Esophagus muscularis mucosa (tissue), 4 donors: ENCODE results near the gene AUTS2. TPM values are rescaled to one million over a fixed set of nuclear protein-coding genes. Genes with fewer than 3 reads are reported as not detected.

Source experiments
- DNase-seq: peaks from one replicate; pipeline ENCODE4 v3.0.0-alpha.2; 2017; ENCODE audit errors: extremely low spot score
- H3K27ac ChIP-seq, 4 donors: fragments of 200-600 bp; sonication (generic); replicated peaks in 1 of 4; 1 replicate in 3 of 4; 2 replicates in 1 of 4; pipeline ENCODE4 v1.5.1; 2016 to 2019; ENCODE audit warnings: mild to moderate bottlenecking in 1 of 4
- H3K27me3 ChIP-seq, 4 donors: fragments of 200-600 bp; sonication (generic); one replicate each; pipeline versions ENCODE4 v1.5.1 to v1.6.0; 2016 to 2019
- H3K36me3 ChIP-seq, 4 donors: fragments of 200-600 bp; sonication (generic); one replicate each; pipeline ENCODE4 v1.5.1; 2016 to 2019
- H3K4me1 ChIP-seq, 4 donors: fragments of 200-600 bp; sonication (generic); one replicate each; pipeline ENCODE4 v1.5.1; 2016 to 2019
- H3K4me3 ChIP-seq, 4 donors: fragments of 200-600 bp; sonication (generic); 1 replicate in 2 of 4; 2 replicates in 2 of 4; pipeline ENCODE4 v1.5.1; 2016 to 2019; ENCODE audit warnings: mild to moderate bottlenecking in 4 of 4, moderate library complexity in 1 of 4
- H3K9me3 ChIP-seq, 4 donors: fragments of 200-600 bp; sonication (generic); 1 replicate in 3 of 4; 2 replicates in 1 of 4; pipeline ENCODE4 v1.5.1; 2016 to 2019
- CTCF ChIP-seq, 3 experiments: fragments of 200-600 bp in 2 of 3; fragments of 450-650 bp in 1 of 3; sonication (generic) in 2 of 3; IDR thresholded peaks; one replicate each; pipeline ENCODE4 v1.5.1; 2017 to 2019; ENCODE audit warnings: antibody characterized with exemption in 3 of 3, mild to moderate bottlenecking in 2 of 3, moderate library complexity in 1 of 3
- EP300 ChIP-seq: sonication (generic); formaldehyde crosslinking; IDR thresholded peaks from one replicate; pipeline ENCODE4 v1.6.1; 2017; ENCODE audit warnings: antibody characterized with exemption
- POLR2A ChIP-seq: fragments of 450-650 bp; IDR thresholded peaks from one replicate; pipeline ENCODE4 v1.6.1; 2017; ENCODE audit warnings: antibody characterized with exemption, moderate library complexity, mild to moderate bottlenecking, low read depth
- POLR2AphosphoS5 ChIP-seq, 2 donors: sonication (generic); formaldehyde crosslinking; IDR thresholded peaks; one replicate each; pipeline ENCODE4 v1.6.1; 2017; ENCODE audit warnings: antibody characterized with exemption in 2 of 2
- WGBS: methylation state at CpG from one replicate; pipeline ENCODE4 v1.1.5; 2018; 5-methylcytosine and 5-hydroxymethylcytosine counted together
- intact Hi-C: fragments of 100-400 bp; cut with DNase I; formaldehyde crosslinking; loops from one replicate; pipeline ENCODE4 v1.15.1; 2023
- total RNA-seq, 4 donors: library from RNA; depleted of rRNA; stranded (reverse); fragments of >200 nt; gene quantifications; one replicate each; pipeline versions ENCODE4 v1.1.0 to v1.2.1, GENCODE V29; 2016

AUTS2 gene
- total RNA-seq, 4 donors from 2014 or later: 18.5 to 44.9 (median 34.2) TPM

GRCh38 chr7:70033226-70033625, 435.0 kb downstream of the AUTS2 start:
- H3K27ac ChIP-seq: no peak overlapping the region

DNA sequence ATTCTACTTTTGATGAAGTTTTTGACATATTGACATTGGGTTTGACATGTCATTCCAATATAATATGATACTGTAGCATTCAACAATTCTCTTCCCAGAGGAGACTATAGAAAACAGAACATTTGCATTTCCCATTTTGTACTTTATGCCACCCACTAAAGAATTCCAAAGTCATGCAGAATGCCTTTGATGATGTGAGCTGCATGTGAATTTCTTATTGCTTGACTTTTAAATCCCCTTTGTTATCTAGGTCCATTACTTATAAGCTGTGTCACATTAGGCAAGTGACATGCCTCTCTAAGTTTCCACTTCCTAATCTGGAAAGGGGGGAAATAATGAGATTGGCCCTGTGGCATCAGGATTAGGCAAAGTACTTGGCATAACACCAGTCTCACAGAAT, 436.7 kb downstream of the AUTS2 start:
- H3K4me3 ChIP-seq: no peak overlapping the region
- intact Hi-C loops: no loop called here
- no peaks in the 10 kb centered on the region for H3K9me3 ChIP-seq
- H3K36me3 ChIP-seq: no peaks in the 10 kb centered on the region
- H3K27me3 ChIP-seq: no peaks in the 10 kb centered on the region
- H3K27ac ChIP-seq: no peak overlapping the region
- TF ChIP-seq POLR2AphosphoS5 (IDR thresholded peaks at IDR 0.05): no peak
- TF ChIP-seq POLR2A: no peak
- no peak for TF ChIP-seq EP300
- no peak for TF ChIP-seq CTCF (IDR thresholded peaks at IDR 0.05)
- peaks cover 4 to 25% (median 20%) of the 10 kb centered on the region in 4 donors for H3K4me1 ChIP-seq
- no peak for DNase-seq

More at GRCh38 chr7:70033226-70033625, 435.0 kb downstream of the AUTS2 start:
- Histone ChIP-seq H3K36me3 (no peaks in the 10 kb centered on the region), H3K4me1 (peaks cover 4 to 34% (median 21%) of the 10 kb centered on the region in 4 donors), H3K27me3 (no peaks in the 10 kb centered on the region), H3K4me3 (no peak overlapping the region), H3K9me3 (no peaks in the 10 kb centered on the region)
- intact Hi-C loops: no loop called here
- no peak for TF ChIP-seq CTCF (IDR thresholded peaks at IDR 0.05)
- no peak for TF ChIP-seq POLR2AphosphoS5 (IDR thresholded peaks at IDR 0.05)
- no peak for TF ChIP-seq EP300
- TF ChIP-seq POLR2A: no peak
- DNase-seq: no peak

DNA sequence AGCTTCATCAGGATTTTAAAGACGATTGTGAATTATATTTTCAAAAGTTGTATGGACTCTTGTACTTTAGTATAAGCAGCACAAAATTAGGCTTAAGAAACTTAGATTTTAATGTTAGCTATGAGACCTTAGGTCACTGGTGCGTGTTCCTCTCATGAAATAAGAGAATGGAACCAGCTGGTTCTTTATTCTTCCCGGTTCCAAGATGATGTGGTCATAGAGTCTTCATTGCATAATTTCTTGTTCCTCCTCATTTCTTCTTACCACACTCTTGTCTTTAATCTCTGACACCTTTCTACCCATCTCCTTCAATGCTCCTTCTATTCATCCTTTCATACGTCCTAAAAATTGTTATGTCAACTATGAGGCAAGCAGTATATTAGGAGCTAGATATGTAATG, 437.2 kb downstream of the AUTS2 start:
- Histone ChIP-seq H3K4me3 (no peak overlapping the region), H3K36me3 (no peaks in the 10 kb centered on the region), H3K4me1 (peaks cover 4 to 27% (median 20%) of the 10 kb centered on the region in 4 donors), H3K9me3 (no peaks in the 10 kb centered on the region), H3K27ac (no peak overlapping the region), H3K27me3 (no peaks in the 10 kb centered on the region)
- intact Hi-C loops: no loop called here
- TF ChIP-seq POLR2A (no peak), POLR2AphosphoS5 (IDR thresholded peaks at IDR 0.05) (no peak), EP300 (no peak), CTCF (IDR thresholded peaks at IDR 0.05) (no peak)
- no peak for DNase-seq
- WGBS: 64% methylated on average over 4 of the region's 4 CpGs

DNA sequence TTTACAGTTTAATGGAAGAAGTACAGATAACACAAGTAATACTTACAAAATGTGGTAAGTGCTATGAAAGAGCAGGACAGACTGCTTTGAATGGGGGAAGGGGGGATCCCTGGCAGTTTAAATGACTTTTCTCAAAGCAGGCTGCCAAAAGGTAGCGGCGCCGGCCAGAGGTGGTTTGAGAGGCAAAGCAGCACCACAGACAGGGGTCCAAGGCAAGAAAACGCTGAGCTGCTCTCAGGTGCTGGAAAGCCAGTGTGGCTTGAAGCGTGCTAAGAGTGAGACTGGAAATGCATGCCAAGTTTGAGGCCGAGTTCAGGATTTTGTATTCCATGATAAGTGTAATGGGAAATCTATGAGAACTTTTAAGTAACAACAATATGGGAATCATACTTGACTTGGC, 437.7 kb downstream of the AUTS2 start:
- intact Hi-C loops: no loop called here
- DNase-seq: no peak
- no peak overlapping the region for H3K4me3 ChIP-seq
- TF ChIP-seq CTCF (IDR thresholded peaks at IDR 0.05): no peak
- no peak for TF ChIP-seq POLR2A
- TF ChIP-seq EP300: no peak
- no peak for TF ChIP-seq POLR2AphosphoS5 (IDR thresholded peaks at IDR 0.05)
- 91% methylated on average over 6 of the region's 6 CpGs for WGBS
- no peaks in the 10 kb centered on the region for H3K36me3 ChIP-seq
- no peaks in the 10 kb centered on the region for H3K9me3 ChIP-seq
- H3K4me1 ChIP-seq: peaks cover 4 to 30% (median 20%) of the 10 kb centered on the region in 4 donors
- H3K27me3 ChIP-seq: no peaks in the 10 kb centered on the region
- no peak overlapping the region for H3K27ac ChIP-seq

- H3K9me3 ChIP-seq: no peaks in the 10 kb centered on the region
- no peak overlapping the region for H3K4me3 ChIP-seq
- peaks cover 4 to 30% (median 20%) of the 10 kb centered on the region in 4 donors for H3K4me1 ChIP-seq
- no peak for DNase-seq
- intact Hi-C loops: no loop called here
- H3K27ac ChIP-seq: no peak overlapping the region
- TF ChIP-seq POLR2AphosphoS5 (IDR thresholded peaks at IDR 0.05) (no peak), POLR2A (no peak), CTCF (IDR thresholded peaks at IDR 0.05) (no peak), EP300 (no peak)
- H3K27me3 ChIP-seq: no peaks in the 10 kb centered on the region
- 44% methylated on average over 1 of the region's 1 CpG for WGBS
- H3K36me3 ChIP-seq: no peaks in the 10 kb centered on the region
These were observed 438.4 kb downstream of the AUTS2 start for GRCh38 chr7:70036695-70037094.
